HepG2 (cell line): ENCODE data around the gene KRT36. TPM values are rescaled to one million over a fixed set of nuclear protein-coding genes. Genes with fewer than 3 reads are reported as not detected.

Experiments
- ATAD3A ChIP-seq: sonication (generic); formaldehyde crosslinking; IDR thresholded peaks from 2 replicates; pipeline ENCODE4 v1.4.0; 2020; ENCODE audit warnings: missing genetic modification reagents
- FOXA1 ChIP-seq, 2 experiments: fragments of 450-650 bp in 1 of 2; sonication (generic) in 1 of 2; formaldehyde crosslinking in 1 of 2; IDR thresholded peaks; 2 replicates each; pipeline versions ENCODE4 v1.4.0 to v1.6.1; 2016 to 2020; ENCODE audit warnings: missing genetic modification reagents in 1 of 2
- KDM5A ChIP-seq: fragments of 200-600 bp; sonication (generic); IDR thresholded peaks from 2 replicates; pipeline ENCODE4 v1.7.0; 2018; ENCODE audit warnings: antibody characterized with exemption, mild to moderate bottlenecking, low read length, borderline replicate concordance
- TEAD3 ChIP-seq: optimal IDR thresholded peaks from 2 replicates; pipeline ENCODE3; 2016; ENCODE audit warnings: borderline replicate concordance
- ZNF446 ChIP-seq: sonication (generic); formaldehyde crosslinking; IDR thresholded peaks from 2 replicates; pipeline ENCODE4 v1.5.0; 2020; ENCODE audit warnings: mild to moderate bottlenecking, missing genetic modification reagents
- polyA plus RNA-seq, 8 experiments: library from polyadenylated mRNA; depleted of rRNA in 3 of 8; stranded (reverse) in 7 of 8; unstranded in 1 of 8; fragments of >200 nt; fragmentation: Illumina TruSeq in 4 of 8; extraction: Trizol in 4 of 8; gene quantifications; 2 replicates each; pipeline versions ENCODE4 v1.2.1 to v1.2.3, GENCODE V29; 2011 to 2016; ENCODE audit warnings: low read depth in 4 of 8, missing spikeins in 1 of 8, mixed read lengths in 1 of 8; ENCODE audit not compliant: insufficient read depth in 1 of 8
- total RNA-seq, 5 experiments: library from RNA; depleted of rRNA; stranded (reverse); fragments of >200 nt; fragmentation: Illumina TruSeq; extraction: Trizol; gene quantifications; 2 replicates each; pipeline ENCODE4 v1.2.3, GENCODE V29; 2016; ENCODE audit warnings: low read depth in 1 of 5
- TF ChIP-seq, protein P1 (sequence below), 2 experiments: sonication (generic) in 1 of 2; formaldehyde crosslinking in 1 of 2; IDR thresholded peaks; 2 replicates each; pipeline versions ENCODE4 v1.5.1 to v1.6.1; 2011 to 2020; ENCODE audit warnings: borderline replicate concordance in 1 of 2, low read depth in 1 of 2, low read length in 1 of 2, mild to moderate bottlenecking in 1 of 2, missing genetic modification reagents in 1 of 2, moderate library complexity in 1 of 2
- TF ChIP-seq, protein P2 (sequence below): sonication (generic); formaldehyde crosslinking; IDR thresholded peaks from 2 replicates; pipeline ENCODE4 v1.9.0; 2021; ENCODE audit warnings: missing genetic modification reagents, mild to moderate bottlenecking, borderline replicate concordance

The KRT36 gene
- total and polyA plus RNA-seq, 2 of the 13 experiments (the other 11 are each of a cell fraction or from before 2014, with no cell fraction given) = not detected

DNA sequence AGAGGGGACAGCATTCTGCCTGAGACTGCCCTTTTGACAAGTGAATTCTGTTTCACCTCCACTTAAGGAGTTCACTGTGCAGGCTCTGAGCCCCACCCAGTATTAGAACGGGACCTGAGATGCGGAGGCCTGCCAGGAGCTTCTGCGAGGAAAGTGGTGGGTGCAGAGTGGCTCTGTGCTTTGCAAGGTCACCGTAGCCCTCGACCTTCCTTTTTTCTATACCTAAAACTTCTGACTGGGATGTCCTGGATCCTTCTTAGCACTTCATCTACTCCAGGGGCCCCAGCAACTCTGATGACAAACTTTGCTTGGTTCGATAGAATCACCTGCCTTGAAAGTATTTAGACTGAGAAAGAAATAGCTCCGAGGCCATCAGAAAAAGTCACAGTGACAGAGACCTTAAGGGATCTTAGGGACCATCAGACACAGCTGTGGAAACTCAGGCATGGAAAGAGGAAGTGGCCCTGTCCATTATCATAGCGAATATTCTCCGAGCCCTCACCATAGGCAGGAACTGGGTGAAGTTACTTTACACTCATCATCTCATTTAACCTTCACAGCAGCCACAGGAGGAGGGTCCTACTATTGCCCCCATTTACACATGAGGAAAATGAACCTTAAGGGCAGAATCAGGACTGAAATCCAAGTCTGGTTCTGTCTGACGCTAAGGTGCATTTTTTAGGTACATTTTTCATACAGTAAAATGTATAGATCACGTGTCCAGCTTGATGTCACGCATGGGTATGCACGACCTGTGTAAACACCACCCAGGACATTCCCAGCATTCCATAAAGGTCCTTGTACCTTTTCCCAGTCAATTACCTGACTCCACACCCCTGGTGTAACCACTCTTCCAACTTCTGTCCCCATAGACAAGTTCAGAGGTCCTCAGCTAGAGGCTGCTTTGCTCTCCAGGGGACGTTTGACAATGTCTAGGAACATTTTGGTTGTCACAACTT is 16.4 kb upstream of the KRT36 start (continued):
- TF ChIP-seq, protein P1, sequence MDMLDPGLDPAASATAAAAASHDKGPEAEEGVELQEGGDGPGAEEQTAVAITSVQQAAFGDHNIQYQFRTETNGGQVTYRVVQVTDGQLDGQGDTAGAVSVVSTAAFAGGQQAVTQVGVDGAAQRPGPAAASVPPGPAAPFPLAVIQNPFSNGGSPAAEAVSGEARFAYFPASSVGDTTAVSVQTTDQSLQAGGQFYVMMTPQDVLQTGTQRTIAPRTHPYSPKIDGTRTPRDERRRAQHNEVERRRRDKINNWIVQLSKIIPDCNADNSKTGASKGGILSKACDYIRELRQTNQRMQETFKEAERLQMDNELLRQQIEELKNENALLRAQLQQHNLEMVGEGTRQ (IDR thresholded peaks at IDR 0.05; ENCODE audit: low read depth, low read length) = peak; percentile 31; the same call in 1 of the 2 replicates
- TF ChIP-seq, protein P1 (CRISPR knock-in tag; IDR thresholded peaks at IDR 0.05; ENCODE audit: borderline replicate concordance) = no peak
- TF ChIP-seq KDM5A (no peak), TEAD3 (peak; percentile 73), ATAD3A (CRISPR knock-in tag) (no peak), ZNF446 (no peak), FOXA1 (IDR thresholded peaks at IDR 0.05) (no peak), FOXA1 (CRISPR knock-in tag; IDR thresholded peaks at IDR 0.05) (peak; percentile 38; the same call in 1 of the 2 replicates)
- TF ChIP-seq, protein P2, sequence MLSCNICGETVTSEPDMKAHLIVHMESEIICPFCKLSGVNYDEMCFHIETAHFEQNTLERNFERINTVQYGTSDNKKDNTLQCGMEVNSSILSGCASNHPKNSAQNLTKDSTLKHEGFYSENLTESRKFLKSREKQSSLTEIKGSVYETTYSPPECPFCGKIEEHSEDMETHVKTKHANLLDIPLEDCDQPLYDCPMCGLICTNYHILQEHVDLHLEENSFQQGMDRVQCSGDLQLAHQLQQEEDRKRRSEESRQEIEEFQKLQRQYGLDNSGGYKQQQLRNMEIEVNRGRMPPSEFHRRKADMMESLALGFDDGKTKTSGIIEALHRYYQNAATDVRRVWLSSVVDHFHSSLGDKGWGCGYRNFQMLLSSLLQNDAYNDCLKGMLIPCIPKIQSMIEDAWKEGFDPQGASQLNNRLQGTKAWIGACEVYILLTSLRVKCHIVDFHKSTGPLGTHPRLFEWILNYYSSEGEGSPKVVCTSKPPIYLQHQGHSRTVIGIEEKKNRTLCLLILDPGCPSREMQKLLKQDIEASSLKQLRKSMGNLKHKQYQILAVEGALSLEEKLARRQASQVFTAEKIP (CRISPR knock-in tag) = no peak
